HepG2 (cell line): ENCODE measurements around the gene YIPF7.

ENCODE experiments used
- FOXA1 ChIP-seq, 2 experiments: fragments of 450-650 bp in 1 of 2; sonication (generic) in 1 of 2; formaldehyde crosslinking in 1 of 2; IDR thresholded peaks; 2 replicates each; pipeline versions ENCODE4 v1.4.0 to v1.6.1; 2016 to 2020; ENCODE audit warnings: missing genetic modification reagents in 1 of 2
- HIVEP1 ChIP-seq: sonication (generic); formaldehyde crosslinking; IDR thresholded peaks from 2 replicates; pipeline ENCODE4 v1.4.0; 2020; ENCODE audit warnings: mild to moderate bottlenecking, missing genetic modification reagents
- MIER3 ChIP-seq: IDR thresholded peaks from 2 replicates; pipeline ENCODE4 v1.6.1; 2016; ENCODE audit warnings: missing compliant biosample characterization, borderline replicate concordance
- NR2C2 ChIP-seq: sonication (generic); formaldehyde crosslinking; IDR thresholded peaks from 2 replicates; pipeline ENCODE4 v1.4.0; 2020; ENCODE audit warnings: missing genetic modification reagents, mild to moderate bottlenecking, moderate library complexity, borderline replicate concordance
- SMC3 ChIP-seq: IDR thresholded peaks from 2 replicates; pipeline ENCODE4 v1.6.1; 2011; ENCODE audit warnings: low read length, improper control_type of control experiment
- ZNF124 ChIP-seq: sonication (generic); formaldehyde crosslinking; IDR thresholded peaks from 2 replicates; pipeline ENCODE4 v1.4.0; 2020; ENCODE audit warnings: missing genetic modification reagents
- ZNF225 ChIP-seq: sonication (generic); formaldehyde crosslinking; IDR thresholded peaks from 2 replicates; pipeline ENCODE4 v1.4.0; 2020; ENCODE audit warnings: mild to moderate bottlenecking, missing genetic modification reagents
- ZNF552 ChIP-seq: sonication (generic); formaldehyde crosslinking; IDR thresholded peaks from 2 replicates; pipeline ENCODE4 v1.9.0; 2022; ENCODE audit warnings: missing genetic modification reagents, mild to moderate bottlenecking, borderline replicate concordance
- ZSCAN22 ChIP-seq: sonication (generic); formaldehyde crosslinking; IDR thresholded peaks from 2 replicates; pipeline ENCODE4 v1.4.0; 2020; ENCODE audit warnings: mild to moderate bottlenecking, missing genetic modification reagents
- TF ChIP-seq, protein P1 (sequence below): sonication (generic); formaldehyde crosslinking; IDR thresholded peaks from 2 replicates; pipeline ENCODE4 v1.4.0; 2020; ENCODE audit warnings: missing genetic modification reagents
- TF ChIP-seq, protein P2 (sequence below): sonication (generic); formaldehyde crosslinking; IDR thresholded peaks from 2 replicates; pipeline ENCODE4 v1.9.0; 2022; ENCODE audit warnings: low read depth, missing genetic modification reagents
- TF ChIP-seq, protein P3 (sequence below): sonication (generic); formaldehyde crosslinking; IDR thresholded peaks from 2 replicates; pipeline ENCODE4 v1.4.0; 2020; ENCODE audit warnings: mild to moderate bottlenecking, missing genetic modification reagents

DNA sequence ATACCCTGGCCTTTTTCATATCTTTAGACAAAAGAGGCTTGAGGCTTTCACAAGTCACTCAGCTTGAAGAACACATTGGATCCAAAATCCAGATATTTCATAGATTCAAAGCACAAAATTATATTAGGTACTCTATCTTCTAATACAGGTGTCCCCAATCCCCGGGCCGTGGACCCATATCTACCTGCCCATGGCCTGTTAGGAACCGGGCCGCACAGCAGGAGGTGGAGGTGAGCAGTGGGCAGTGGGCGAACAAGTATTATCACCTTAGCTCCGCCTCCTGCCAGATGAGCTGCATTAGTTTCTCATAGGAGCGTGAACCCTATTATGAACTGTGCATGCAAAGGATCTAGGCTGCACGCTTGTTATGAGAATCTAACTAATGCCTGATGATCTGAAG, 18.7 kb downstream of the YIPF7 start:
- TF ChIP-seq ZNF552 (CRISPR knock-in tag), result no peak
- no peak for TF ChIP-seq ZNF124 (CRISPR knock-in tag)
- no peak for TF ChIP-seq ZSCAN22 (CRISPR knock-in tag)
- TF ChIP-seq NR2C2 (CRISPR knock-in tag), result no peak
- TF ChIP-seq MIER3 (CRISPR knock-in tag), result no peak
- no peak for TF ChIP-seq FOXA1 (IDR thresholded peaks at IDR 0.05)
- no peak for TF ChIP-seq FOXA1 (CRISPR knock-in tag; IDR thresholded peaks at IDR 0.05)
- no peak for TF ChIP-seq HIVEP1
- TF ChIP-seq, protein P1, sequence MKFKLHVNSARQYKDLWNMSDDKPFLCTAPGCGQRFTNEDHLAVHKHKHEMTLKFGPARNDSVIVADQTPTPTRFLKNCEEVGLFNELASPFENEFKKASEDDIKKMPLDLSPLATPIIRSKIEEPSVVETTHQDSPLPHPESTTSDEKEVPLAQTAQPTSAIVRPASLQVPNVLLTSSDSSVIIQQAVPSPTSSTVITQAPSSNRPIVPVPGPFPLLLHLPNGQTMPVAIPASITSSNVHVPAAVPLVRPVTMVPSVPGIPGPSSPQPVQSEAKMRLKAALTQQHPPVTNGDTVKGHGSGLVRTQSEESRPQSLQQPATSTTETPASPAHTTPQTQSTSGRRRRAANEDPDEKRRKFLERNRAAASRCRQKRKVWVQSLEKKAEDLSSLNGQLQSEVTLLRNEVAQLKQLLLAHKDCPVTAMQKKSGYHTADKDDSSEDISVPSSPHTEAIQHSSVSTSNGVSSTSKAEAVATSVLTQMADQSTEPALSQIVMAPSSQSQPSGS (CRISPR knock-in tag), result no peak
- TF ChIP-seq, protein P2, sequence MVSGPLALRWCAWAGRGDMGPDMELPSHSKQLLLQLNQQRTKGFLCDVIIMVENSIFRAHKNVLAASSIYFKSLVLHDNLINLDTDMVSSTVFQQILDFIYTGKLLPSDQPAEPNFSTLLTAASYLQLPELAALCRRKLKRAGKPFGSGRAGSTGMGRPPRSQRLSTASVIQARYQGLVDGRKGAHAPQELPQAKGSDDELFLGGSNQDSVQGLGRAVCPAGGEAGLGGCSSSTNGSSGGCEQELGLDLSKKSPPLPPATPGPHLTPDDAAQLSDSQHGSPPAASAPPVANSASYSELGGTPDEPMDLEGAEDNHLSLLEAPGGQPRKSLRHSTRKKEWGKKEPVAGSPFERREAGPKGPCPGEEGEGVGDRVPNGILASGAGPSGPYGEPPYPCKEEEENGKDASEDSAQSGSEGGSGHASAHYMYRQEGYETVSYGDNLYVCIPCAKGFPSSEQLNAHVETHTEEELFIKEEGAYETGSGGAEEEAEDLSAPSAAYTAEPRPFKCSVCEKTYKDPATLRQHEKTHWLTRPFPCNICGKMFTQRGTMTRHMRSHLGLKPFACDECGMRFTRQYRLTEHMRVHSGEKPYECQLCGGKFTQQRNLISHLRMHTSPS, result no peak
- TF ChIP-seq ZNF225, result no peak
- TF ChIP-seq, protein P3, sequence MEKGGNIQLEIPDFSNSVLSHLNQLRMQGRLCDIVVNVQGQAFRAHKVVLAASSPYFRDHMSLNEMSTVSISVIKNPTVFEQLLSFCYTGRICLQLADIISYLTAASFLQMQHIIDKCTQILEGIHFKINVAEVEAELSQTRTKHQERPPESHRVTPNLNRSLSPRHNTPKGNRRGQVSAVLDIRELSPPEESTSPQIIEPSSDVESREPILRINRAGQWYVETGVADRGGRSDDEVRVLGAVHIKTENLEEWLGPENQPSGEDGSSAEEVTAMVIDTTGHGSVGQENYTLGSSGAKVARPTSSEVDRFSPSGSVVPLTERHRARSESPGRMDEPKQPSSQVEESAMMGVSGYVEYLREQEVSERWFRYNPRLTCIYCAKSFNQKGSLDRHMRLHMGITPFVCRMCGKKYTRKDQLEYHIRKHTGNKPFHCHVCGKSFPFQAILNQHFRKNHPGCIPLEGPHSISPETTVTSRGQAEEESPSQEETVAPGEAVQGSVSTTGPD, result no peak
- no peak for TF ChIP-seq SMC3
